Natural killer cell (primary cell): ENCODE data around the gene SIPA1L3. TPM values are rescaled to one million over a fixed set of nuclear protein-coding genes. Genes with fewer than 3 reads are reported as not detected.
A peak's percentile ranks its signal among the peaks of the same experiment; 100 is the strongest.

ENCODE experiments used
- ATAC-seq, 3 donors: fragments of 150-1000 bp in 2 of 3; fragments of 200-7000 bp in 1 of 3; cut with Tn5 transposase; 1 replicate in 1 of 3; 2 replicates in 2 of 3; pipeline ENCODE4 v1.10.0; 2021; ENCODE audit warnings: mild to moderate bottlenecking in 2 of 3, moderate library complexity in 2 of 3
- DNase-seq, 2 donors: peaks; one replicate each; pipeline versions ENCODE4 v3.0.0 to v3.0.0-alpha.2; 2013 to 2021; ENCODE audit warnings: mixed read lengths in 1 of 2
- H3K27ac ChIP-seq: one replicate; pipeline ENCODE4 v1.5.1; 2013; ENCODE audit warnings: mild to moderate bottlenecking, low read length
- H3K27me3 ChIP-seq: one replicate; pipeline ENCODE4 v1.6.1; 2013; ENCODE audit warnings: low read length; ENCODE audit not compliant: control insufficient read depth, insufficient read depth
- H3K36me3 ChIP-seq: one replicate; pipeline ENCODE4 v1.6.1; 2013; ENCODE audit warnings: low read length; ENCODE audit not compliant: control insufficient read depth, insufficient read depth
- H3K4me1 ChIP-seq: one replicate; pipeline ENCODE4 v1.6.1; 2013; ENCODE audit warnings: low read length; ENCODE audit not compliant: control insufficient read depth, insufficient read depth
- H3K4me3 ChIP-seq: one replicate; pipeline ENCODE4 v1.5.1; 2013; ENCODE audit warnings: low read length
- H3K9me3 ChIP-seq: one replicate; pipeline ENCODE4 v1.6.1; 2013; ENCODE audit warnings: low read length; ENCODE audit not compliant: control insufficient read depth, insufficient read depth
- H3K27ac Mint-ChIP-seq, 2 donors: one replicate each; pipeline ENCODE4 v1.8.0; 2022; ENCODE audit warnings: mild to moderate bottlenecking in 2 of 2, mixed read lengths in 2 of 2, moderate library complexity in 1 of 2
- H3K27me3 Mint-ChIP-seq, 2 donors: one replicate each; pipeline ENCODE4 v1.8.0; 2022; ENCODE audit warnings: low read depth in 2 of 2, mixed read lengths in 2 of 2
- H3K36me3 Mint-ChIP-seq: one replicate; pipeline ENCODE4 v1.8.0; 2022; ENCODE audit warnings: mixed read lengths
- H3K4me1 Mint-ChIP-seq, 2 donors: one replicate each; pipeline ENCODE4 v1.8.0; 2022; ENCODE audit warnings: mixed read lengths in 2 of 2
- H3K4me3 Mint-ChIP-seq: one replicate; pipeline ENCODE4 v1.8.0; 2022; ENCODE audit warnings: mild to moderate bottlenecking, moderate library complexity, mixed read lengths
- H3K9me3 Mint-ChIP-seq, 2 donors: one replicate each; pipeline ENCODE4 v1.8.0; 2022; ENCODE audit warnings: mixed read lengths in 2 of 2
- CTCF ChIP-seq: fragments of 200-600 bp; IDR thresholded peaks from one replicate; pipeline ENCODE4 v1.8.0; 2022; ENCODE audit warnings: antibody characterized with exemption
- WGBS: methylation state at CpG from one replicate; pipeline ENCODE4 v1.1.7; 2013; ENCODE audit warnings: missing lambda C conversion rate; ENCODE audit not compliant: insufficient coverage; 5-methylcytosine and 5-hydroxymethylcytosine counted together
- intact Hi-C: fragments of 100-400 bp; cut with micrococcal nuclease; formaldehyde crosslinking; loops from one replicate; pipeline ENCODE4 v1.14.2; 2022
- total RNA-seq, 4 donors: library from RNA; stranded (reverse); fragments of 120-200 nt in 1 of 4; gene quantifications; one replicate each; pipeline versions ENCODE4 v1.2.3 to v1.2.4, GENCODE V29; 2013 to 2022

The SIPA1L3 gene
- total RNA-seq, 3 donors from 2014 or later (not counting 1 experiment from before 2014, with no cell fraction given): 34.4 to 35.8 (median 35.4) TPM

- H3K4me3 Mint-ChIP-seq: no peak overlapping the region
- ATAC-seq: no peak
- no peaks in the 10 kb centered on the region for H3K27me3 Mint-ChIP-seq
- no peaks in the 10 kb centered on the region for H3K9me3 Mint-ChIP-seq
- Histone ChIP-seq H3K36me3 (no peaks in the 10 kb centered on the region), H3K27ac (no peak overlapping the region), H3K27me3 (no peaks in the 10 kb centered on the region), H3K4me1 (peaks cover 11% of the 10 kb centered on the region), H3K9me3 (no peaks in the 10 kb centered on the region), H3K4me3 (no peak overlapping the region)
- intact Hi-C loops: no loop called here
- 91% methylated on average over 3 of the region's 3 CpGs for WGBS
- DNase-seq: no peak
- peaks cover under 1 to 13% of the 10 kb centered on the region in 2 donors for H3K4me1 Mint-ChIP-seq
- H3K36me3 Mint-ChIP-seq: no peaks in the 10 kb centered on the region
- H3K27ac Mint-ChIP-seq: peak overlapping the region in 1 of 2 donors; percentile 27
- no peak for TF ChIP-seq CTCF
Observed at GRCh38 chr19:38011426-38011825, 104.4 kb downstream of the SIPA1L3 start.

- no peaks in the 10 kb centered on the region for H3K36me3 ChIP-seq
- ATAC-seq: no peak
- H3K9me3 ChIP-seq: no peaks in the 10 kb centered on the region
- no peaks in the 10 kb centered on the region for H3K36me3 Mint-ChIP-seq
- no peak for DNase-seq
- no peak for TF ChIP-seq CTCF
- H3K27ac Mint-ChIP-seq: no peak overlapping the region
- H3K4me3 ChIP-seq: no peak overlapping the region
- H3K27me3 Mint-ChIP-seq: no peaks in the 10 kb centered on the region
- H3K4me1 ChIP-seq: peaks cover 5% of the 10 kb centered on the region
- no peak overlapping the region for H3K4me3 Mint-ChIP-seq
- H3K9me3 Mint-ChIP-seq: no peaks in the 10 kb centered on the region
- intact Hi-C loops: no loop called here
- peaks cover 0 to 13% of the 10 kb centered on the region in 2 donors for H3K4me1 Mint-ChIP-seq
- H3K27me3 ChIP-seq: no peaks in the 10 kb centered on the region
- 74% methylated on average over 5 of the region's 5 CpGs for WGBS
- no peak overlapping the region for H3K27ac ChIP-seq
Observed at GRCh38 chr19:38012290-38012689, 105.3 kb downstream of the SIPA1L3 start.

- Mint-ChIP-seq H3K36me3 (no peaks in the 10 kb centered on the region), H3K4me3 (no peak overlapping the region), H3K27me3 (no peaks in the 10 kb centered on the region), H3K9me3 (no peaks in the 10 kb centered on the region), H3K4me1 (peaks cover 0 to 13% of the 10 kb centered on the region in 2 donors), H3K27ac (no peak overlapping the region)
- no peak for ATAC-seq
- intact Hi-C loops: no loop called here
- Histone ChIP-seq H3K27me3 (no peaks in the 10 kb centered on the region), H3K4me3 (no peak overlapping the region), H3K9me3 (no peaks in the 10 kb centered on the region), H3K4me1 (peaks cover 5% of the 10 kb centered on the region), H3K36me3 (no peaks in the 10 kb centered on the region), H3K27ac (no peak overlapping the region)
- 95% methylated on average over 5 of the region's 5 CpGs for WGBS
- DNase-seq: no peak
- TF ChIP-seq CTCF: no peak
Observed at GRCh38 chr19:38012944-38013343, 105.9 kb downstream of the SIPA1L3 start.

GRCh38 chr19:38013913-38014580 lies 107.0 kb downstream of the SIPA1L3 start:
- H3K27me3 Mint-ChIP-seq: no peaks in the 10 kb centered on the region
- no peaks in the 10 kb centered on the region for H3K27me3 ChIP-seq
- no peak overlapping the region for H3K27ac ChIP-seq
- no peak overlapping the region for H3K4me3 ChIP-seq
- no peaks in the 10 kb centered on the region for H3K9me3 Mint-ChIP-seq
- H3K36me3 ChIP-seq: no peaks in the 10 kb centered on the region
- intact Hi-C loops: no loop called here
- DNase-seq: no peak
- H3K27ac Mint-ChIP-seq: no peak overlapping the region
- no peak overlapping the region for H3K4me3 Mint-ChIP-seq
- no peak for ATAC-seq
- peaks cover 6 to 20% of the 10 kb centered on the region in 2 donors for H3K4me1 Mint-ChIP-seq
- H3K9me3 ChIP-seq: no peaks in the 10 kb centered on the region
- H3K36me3 Mint-ChIP-seq: no peaks in the 10 kb centered on the region
- no peak for TF ChIP-seq CTCF
- WGBS: 95% methylated on average over 9 of the region's 11 CpGs
- H3K4me1 ChIP-seq: peaks cover 5% of the 10 kb centered on the region
